Bronchial epithelial cell (primary cell): ENCODE results near the gene CGB5. TPM values are rescaled to one million over a fixed set of nuclear protein-coding genes. Genes with fewer than 3 reads are reported as not detected.
A peak's percentile ranks its signal among the peaks of the same experiment; 100 is the strongest.
"Not testable (repeated sequence)": the region's sequence is repeated elsewhere in the genome, so short reads cannot be mapped to it uniquely, and the experiment has no call there.

ENCODE experiments used
- DNase-seq: peaks from one replicate; pipeline ENCODE4 v3.0.0-alpha.2; 2010; ENCODE audit warnings: low read depth
- FAIRE-seq: peaks from 2 replicates; lab custom pipeline; 2011; peaks lifted over from hg19 to GRCh38; lab: Jason Lieb, UNC
- H3K27me3 ChIP-seq: 2 replicates; pipeline ENCODE4 v1.5.1; 2011; ENCODE audit warnings: low read length; ENCODE audit not compliant: control insufficient read depth, insufficient read depth
- H3K36me3 ChIP-seq: 2 replicates; pipeline ENCODE4 v1.5.1; 2011; ENCODE audit warnings: low read length; ENCODE audit not compliant: control insufficient read depth, insufficient read depth
- H3K4me3 ChIP-seq: 2 replicates; pipeline ENCODE4 v1.5.1; 2011; ENCODE audit warnings: mild to moderate bottlenecking, low read depth, low read length, control low read depth
- CTCF ChIP-seq: IDR thresholded peaks from 2 replicates; pipeline ENCODE4 v1.5.1; 2011; ENCODE audit warnings: mild to moderate bottlenecking, moderate library complexity, low read length, control low read depth, inconsistent platforms; ENCODE audit not compliant: insufficient read depth, severe bottlenecking
- total RNA-seq: library from RNA; depleted of rRNA; stranded (reverse); fragments of >200 nt; gene quantifications from 2 replicates; pipeline ENCODE4 v1.2.1, GENCODE V29; 2014

CGB5 gene
- total RNA-seq, 1 donor from 2014 or later = 0.26 TPM

- Histone ChIP-seq H3K4me3 (peak overlapping the region; percentile 57), H3K27me3 (no peaks in the 10 kb centered on the region), H3K36me3 (peaks cover 2% of the 10 kb centered on the region)
- DNase-seq = peak; percentile 57
- peak; percentile 55 for FAIRE-seq
- TF ChIP-seq CTCF = peak; percentile 43
These were observed 12.7 kb downstream of the CGB5 start for GRCh38 chr19:49056101-49056901.

DNA sequence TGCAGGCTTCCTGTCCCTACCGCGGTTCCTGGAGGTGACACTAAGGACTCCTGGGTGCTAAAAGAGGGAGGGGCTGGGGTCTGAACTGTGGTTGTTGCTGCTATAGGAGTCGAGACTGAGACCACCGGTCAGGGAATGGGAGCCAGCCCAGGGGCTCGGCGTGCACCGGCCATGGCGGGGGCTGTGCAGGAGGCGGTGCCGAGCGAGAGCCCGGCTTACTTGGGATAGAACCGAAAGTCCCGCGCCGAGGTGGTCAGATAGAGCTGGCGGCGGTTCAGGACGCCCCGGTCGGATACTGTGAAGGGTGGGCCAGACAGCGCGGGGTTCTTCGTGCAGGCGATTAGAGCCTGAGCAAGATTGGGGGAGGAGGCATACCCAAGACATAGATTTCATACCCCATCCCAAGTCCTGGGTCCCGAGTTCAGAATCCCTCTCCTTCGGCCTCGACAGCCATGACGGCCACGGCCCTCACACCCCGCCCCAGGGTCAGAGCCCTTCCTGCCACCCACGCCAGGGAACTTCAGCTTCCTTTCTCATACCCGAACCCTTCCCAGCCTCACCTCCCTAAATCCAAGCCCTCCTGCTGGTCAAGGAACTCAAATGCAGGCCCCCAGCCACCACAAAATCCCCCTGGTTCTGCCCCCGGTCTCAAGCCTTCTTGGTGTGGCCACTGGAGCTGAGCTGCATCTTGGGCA is 13.4 kb downstream of the CGB5 start:
- not testable (repeated sequence) for H3K27me3 ChIP-seq, DNase-seq, FAIRE-seq, H3K36me3 ChIP-seq
- H3K4me3 ChIP-seq = peak overlapping the region; percentile 57

DNA sequence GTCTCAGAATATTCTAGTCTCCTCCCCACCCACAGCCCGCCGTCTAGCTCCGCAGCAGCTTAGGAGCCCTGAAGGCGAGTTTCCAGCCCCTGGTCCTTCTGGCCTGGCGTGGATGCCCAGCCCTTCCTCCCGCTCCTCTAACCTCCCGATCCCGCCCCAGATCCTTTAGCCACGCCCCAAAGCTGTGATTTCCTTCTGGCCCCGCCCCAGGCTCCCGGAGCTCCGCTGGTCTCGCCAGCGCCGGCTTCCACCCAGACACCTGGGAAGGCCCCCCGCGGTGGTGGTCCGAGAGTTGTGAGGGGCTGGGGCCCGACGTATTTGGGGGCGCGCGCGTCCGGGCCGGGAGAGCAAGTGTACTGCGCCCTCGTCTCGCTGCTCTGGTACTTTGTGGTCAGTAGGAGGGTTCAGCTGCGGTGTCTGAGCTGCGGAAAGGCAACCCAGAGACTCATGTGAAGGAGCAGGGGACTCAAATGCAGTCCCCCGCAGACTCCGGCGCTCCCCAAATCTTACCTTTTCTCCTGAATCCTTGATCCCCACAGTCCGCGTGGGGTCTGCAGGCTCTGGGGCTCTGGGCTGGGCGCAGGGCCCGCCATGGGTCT is 14.1 kb downstream of the CGB5 start, which contains the start of gene CGB7:
Gene CGB7, minus strand, starts transcription at position 114 of the 599 bp plus-strand sequence. CDS start 2,374 bp downstream, outside the sequence.
- Histone ChIP-seq H3K27me3 (no peaks in the 10 kb centered on the region), H3K36me3 (peaks cover 2% of the 10 kb centered on the region), H3K4me3 (peak within 1 kb of the TSS; percentile 57)
- FAIRE-seq (no peak), DNase-seq (peak; percentile 60)
- no peak for TF ChIP-seq CTCF

GRCh38 chr19:49058562-49058961 is 14.9 kb downstream of the CGB5 start:
- no peaks in the 10 kb centered on the region for H3K27me3 ChIP-seq
- no peak overlapping the region for H3K4me3 ChIP-seq
- H3K36me3 ChIP-seq = peaks cover 2% of the 10 kb centered on the region
- FAIRE-seq (no peak), DNase-seq (peak; percentile 54)
- TF ChIP-seq CTCF = no peak

DNA sequence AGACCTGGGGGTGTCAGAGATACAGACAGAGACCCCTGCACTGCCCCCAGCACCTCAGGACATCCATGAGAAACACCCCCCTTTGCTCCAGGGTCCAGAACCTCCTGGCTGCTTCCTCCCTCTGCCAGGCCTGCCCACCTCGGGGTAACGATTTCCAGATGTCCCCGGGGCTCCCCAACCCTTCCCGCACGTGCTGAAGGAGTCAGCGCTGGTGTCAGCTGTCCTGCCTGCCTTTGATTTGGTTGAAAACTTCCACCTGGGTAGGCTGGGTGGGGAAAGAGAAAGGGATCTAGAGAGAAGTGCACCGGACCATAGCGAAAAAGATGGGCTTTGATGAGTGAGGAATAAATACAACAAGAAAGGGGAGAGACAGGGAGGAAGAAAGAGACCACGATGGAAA is 15.4 kb downstream of the CGB5 start:
- TF ChIP-seq CTCF = no peak
- Histone ChIP-seq H3K4me3 (no peak overlapping the region), H3K27me3 (no peaks in the 10 kb centered on the region), H3K36me3 (peaks cover 2% of the 10 kb centered on the region)
- no peak for FAIRE-seq
- DNase-seq = no peak

DNA sequence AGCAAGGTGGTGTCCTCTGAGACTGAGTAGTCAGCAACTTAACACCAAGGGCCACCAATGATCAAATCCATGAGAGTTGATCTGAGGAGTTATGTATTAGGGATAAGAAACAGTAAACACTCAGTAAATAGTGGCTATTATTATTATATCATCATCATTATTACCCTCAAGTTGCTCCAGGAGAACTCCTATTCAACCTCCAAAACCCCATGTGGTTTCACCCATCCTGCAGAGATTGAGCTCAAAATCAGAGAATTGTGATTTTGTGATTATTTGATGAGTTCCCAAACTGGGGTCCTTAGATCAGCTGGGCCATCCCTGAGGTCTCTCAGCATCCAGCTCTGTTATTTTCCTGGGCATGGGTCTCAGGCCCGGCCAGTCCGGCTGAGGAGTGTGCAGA is 17.4 kb downstream of the CGB5 start:
- Histone ChIP-seq H3K36me3 (peaks cover 2% of the 10 kb centered on the region), H3K4me3 (no peak overlapping the region), H3K27me3 (no peaks in the 10 kb centered on the region)
- DNase-seq = no peak
- no peak for FAIRE-seq
- no peak for TF ChIP-seq CTCF
